IMR-90 (cell line): Measurements from ENCODE around the gene ATP8B4. TPM values are rescaled to one million over a fixed set of nuclear protein-coding genes. Genes with fewer than 3 reads are reported as not detected.

Experiments
- ATAC-seq: fragments of 200-7000 bp; cut with Tn5 transposase; 2 replicates; pipeline ENCODE4 v1.9.1; 2020; ENCODE audit warnings: low read depth, mild to moderate bottlenecking, moderate library complexity
- BruUV-seq: library from RNA; stranded (reverse); fragments of 400-500 nt; replicated peaks from 2 replicates; lab custom pipeline; 2021; lab: Mats Ljungman, UMichigan
- CTCF ChIA-PET: fragments of 300-600 bp; formaldehyde crosslinking; extraction: SDS; loops from one replicate; lab custom pipeline; 2021; ENCODE audit warnings: antibody characterized with exemption; lab: Yijun Ruan, JAX
- POLR2A ChIA-PET: fragments of 300-600 bp; sonication (Branson Sonifier 250); formaldehyde crosslinking; loops from one replicate; lab custom pipeline; 2022; ENCODE audit warnings: antibody characterized with exemption; ENCODE audit not compliant: unreplicated experiment; lab: Charles Lee
- DNase-seq: peaks from one replicate; pipeline ENCODE4 v3.0.0; 2013
- H2AFZ ChIP-seq: replicated peaks from 2 replicates; pipeline ENCODE3; 2013; ENCODE audit warnings: low read length, mild to moderate bottlenecking; ENCODE audit not compliant: poor library complexity
- H2AK5ac ChIP-seq: 2 replicates; pipeline ENCODE4 v1.6.1; 2013; ENCODE audit warnings: low read depth, low read length, inconsistent platforms
- H2AK9ac ChIP-seq: replicated peaks from 2 replicates; pipeline ENCODE3; 2013; ENCODE audit warnings: mild to moderate bottlenecking, low read depth, low read length, moderate library complexity; ENCODE audit not compliant: poor library complexity
- H2BK120ac ChIP-seq: 2 replicates; pipeline ENCODE4 v1.6.1; 2013; ENCODE audit warnings: low read depth, low read length, inconsistent platforms
- H2BK15ac ChIP-seq: 3 replicates; pipeline ENCODE4 v1.6.1; 2013; ENCODE audit warnings: low read depth, low read length, inconsistent platforms
- H2BK20ac ChIP-seq: 2 replicates; pipeline ENCODE4 v1.6.1; 2013; ENCODE audit warnings: low read depth, mild to moderate bottlenecking, inconsistent platforms, low read length, moderate library complexity
- H2BK5ac ChIP-seq: 2 replicates; pipeline ENCODE4 v1.6.1; 2013; ENCODE audit warnings: mild to moderate bottlenecking, low read depth, low read length, inconsistent platforms; ENCODE audit not compliant: poor library complexity, severe bottlenecking
- H3K14ac ChIP-seq: replicated peaks from 2 replicates; pipeline ENCODE4 v1.6.1; 2013; ENCODE audit warnings: low read depth, low read length, inconsistent platforms
- H3K18ac ChIP-seq: 2 replicates; pipeline ENCODE4 v1.6.1; 2013; ENCODE audit warnings: low read depth, low read length, control low read depth
- H3K23ac ChIP-seq: 2 replicates; pipeline ENCODE4 v1.6.1; 2013; ENCODE audit warnings: low read depth, low read length, inconsistent platforms
- H3K27ac ChIP-seq: 2 replicates; pipeline ENCODE4 v1.5.1; 2013; ENCODE audit warnings: mild to moderate bottlenecking, control low read depth, low read length; ENCODE audit not compliant: insufficient read depth
- H3K27me3 ChIP-seq: 2 replicates; pipeline ENCODE4 v1.6.1; 2013; ENCODE audit warnings: low read length; ENCODE audit not compliant: control insufficient read depth, insufficient read depth
- H3K36me3 ChIP-seq: 2 replicates; pipeline ENCODE4 v1.6.1; 2013; ENCODE audit warnings: low read length, mixed read lengths; ENCODE audit not compliant: control insufficient read depth, insufficient read depth
- H3K4ac ChIP-seq: 2 replicates; pipeline ENCODE4 v1.6.1; 2013; ENCODE audit warnings: low read depth, low read length, inconsistent platforms
- H3K4me1 ChIP-seq: 2 replicates; pipeline ENCODE4 v1.6.1; 2013; ENCODE audit warnings: low read length, mixed read lengths; ENCODE audit not compliant: control insufficient read depth, insufficient read depth
- H3K4me2 ChIP-seq: 2 replicates; pipeline ENCODE4 v1.6.1; 2013; ENCODE audit warnings: low read depth, mild to moderate bottlenecking, control low read depth, low read length, moderate library complexity
- H3K4me3 ChIP-seq: 2 replicates; pipeline ENCODE4 v1.5.1; 2013; ENCODE audit warnings: low read depth, mild to moderate bottlenecking, control low read depth, low read length, moderate library complexity; ENCODE audit not compliant: insufficient read depth
- H3K56ac ChIP-seq: 2 replicates; pipeline ENCODE4 v1.6.1; 2013; ENCODE audit warnings: low read length, inconsistent platforms; ENCODE audit not compliant: insufficient read depth; ENCODE audit errors: extremely low read depth
- H3K79me1 ChIP-seq, 2 experiments: 2 replicates each; pipeline ENCODE4 v1.6.1; 2013; ENCODE audit warnings: low read length in 2 of 2, inconsistent platforms in 1 of 2, low read depth in 1 of 2
- H3K9ac ChIP-seq: 2 replicates; pipeline ENCODE4 v1.6.1; 2013; ENCODE audit warnings: low read depth, low read length, control low read depth
- H3K9me1 ChIP-seq: 2 replicates; pipeline ENCODE4 v1.6.1; 2013; ENCODE audit warnings: low read length, inconsistent platforms; ENCODE audit not compliant: insufficient read depth
- H3K9me3 ChIP-seq: 2 replicates; pipeline ENCODE4 v1.6.1; 2013; ENCODE audit warnings: low read length; ENCODE audit not compliant: control insufficient read depth, insufficient read depth
- H4K20me1 ChIP-seq: 2 replicates; pipeline ENCODE4 v1.6.1; 2013; ENCODE audit warnings: low read length, inconsistent platforms; ENCODE audit not compliant: insufficient read depth
- H4K5ac ChIP-seq: 2 replicates; pipeline ENCODE4 v1.6.1; 2013; ENCODE audit warnings: mild to moderate bottlenecking, low read depth, low read length, control low read depth
- H4K8ac ChIP-seq, 2 experiments: 2 replicates each; pipeline ENCODE4 v1.6.1; 2013; ENCODE audit warnings: low read depth in 2 of 2, low read length in 2 of 2, control low read depth in 1 of 2, inconsistent platforms in 1 of 2
- H4K91ac ChIP-seq: 2 replicates; pipeline ENCODE4 v1.6.1; 2013; ENCODE audit warnings: low read depth, low read length, inconsistent platforms; ENCODE audit not compliant: insufficient read depth
- BHLHE40 ChIP-seq: fragments of 150-350 bp; IDR thresholded peaks from 2 replicates; pipeline ENCODE4 v1.6.1; 2016; ENCODE audit warnings: mild to moderate bottlenecking, low read depth, low read length
- CHD1 ChIP-seq: IDR thresholded peaks from 2 replicates; pipeline ENCODE4 v1.6.1; 2012; ENCODE audit warnings: low read depth, low read length, improper control_type of control experiment
- FOS ChIP-seq: fragments of 150-350 bp; IDR thresholded peaks from 2 replicates; pipeline ENCODE4 v1.6.1; 2016; ENCODE audit warnings: low read depth, low read length
- MAFK ChIP-seq: IDR thresholded peaks from 2 replicates; pipeline ENCODE4 v1.6.1; 2012; ENCODE audit warnings: low read depth, low read length, improper control_type of control experiment
- MXI1 ChIP-seq: IDR thresholded peaks from 2 replicates; pipeline ENCODE4 v1.6.1; 2012; ENCODE audit warnings: low read depth, mild to moderate bottlenecking, low read length, moderate library complexity, borderline replicate concordance
- RAD21 ChIP-seq: IDR thresholded peaks from 2 replicates; pipeline ENCODE4 v1.6.1; 2012; ENCODE audit warnings: low read length, improper control_type of control experiment
- WGBS, 2 experiments: methylation state at CpG; one replicate each; pipeline versions ENCODE4 v1.1.5 to v1.1.7; 2013; ENCODE audit warnings: missing lambda C conversion rate in 2 of 2; ENCODE audit not compliant: insufficient read length in 1 of 2; ENCODE audit errors: extremely low coverage in 2 of 2; 5-methylcytosine and 5-hydroxymethylcytosine counted together
- dilution Hi-C: fragments of 300-500 bp; cut with HindIII; formaldehyde crosslinking; loops from one replicate; pipeline ENCODE4 v1.14.3; 2018; ENCODE audit warnings: low sequenced_read_pairs; ENCODE audit not compliant: unreplicated experiment
- in situ Hi-C: fragments of 300-500 bp; cut with MboI; formaldehyde crosslinking; loops from 3 replicates; pipeline ENCODE4 v1.14.3; 2019; ENCODE audit warnings: low sequenced_read_pairs, inconsistent platforms, mixed read lengths
- intact Hi-C: fragments of 100-400 bp; cut with micrococcal nuclease; formaldehyde crosslinking; loops from 2 replicates; pipeline ENCODE4 v1.10.0; 2022
- polyA plus RNA-seq, 3 experiments: library from polyadenylated mRNA; depleted of rRNA; stranded (reverse); fragments of >200 nt; gene quantifications; 2 replicates each; pipeline ENCODE4 v1.2.3, GENCODE V29; 2012; ENCODE audit warnings: low replicate concordance in 1 of 3
- total RNA-seq: library from RNA; depleted of rRNA; stranded (reverse); fragments of >200 nt; gene quantifications from 2 replicates; pipeline ENCODE4 v1.2.3, GENCODE V29; 2012
- TF ChIP-seq, protein P1 (sequence below): conservative IDR thresholded peaks from 2 replicates; pipeline ENCODE4 v1.5.1; 2012; ENCODE audit warnings: mild to moderate bottlenecking, low read depth, low read length, improper control_type of control experiment
- TF ChIP-seq, protein P2 (sequence below): fragments of 150-350 bp; IDR thresholded peaks from 2 replicates; pipeline ENCODE4 v1.6.1; 2017; ENCODE audit warnings: mild to moderate bottlenecking, antibody characterized with exemption, low read length, low read depth

Gene ATP8B4
- total and polyA plus RNA-seq, 2 of the 4 experiments (the other 2 are of a cell fraction) = 0.12 to 0.54 TPM

DNA sequence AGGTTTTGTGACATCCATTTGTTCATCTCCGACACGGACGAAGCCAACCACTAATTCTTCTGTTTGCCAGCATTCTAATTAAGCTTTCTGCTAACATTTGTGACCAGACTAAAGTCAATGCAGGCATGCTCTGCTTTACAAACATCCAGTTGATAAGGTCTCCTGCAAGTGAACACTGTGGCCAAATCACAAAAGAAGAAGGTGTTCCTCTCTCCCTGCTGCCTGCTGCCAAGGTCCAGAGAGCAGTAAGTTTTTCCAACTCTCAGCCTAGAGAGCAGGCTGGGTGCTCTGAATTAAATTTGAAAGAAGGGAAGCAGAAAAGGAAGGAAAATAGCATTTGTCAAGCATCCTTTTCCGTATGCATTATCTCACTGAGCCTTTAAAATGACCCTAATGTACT, 133.6 kb downstream of the ATP8B4 start:
- Histone ChIP-seq H3K36me3 (no peaks in the 10 kb centered on the region), H2AK9ac (no peak overlapping the region), H2AFZ (no peak overlapping the region), H4K8ac (no peak overlapping the region), H3K27me3 (no peaks in the 10 kb centered on the region), H3K4me2 (no peak overlapping the region), H3K4me1 (peaks cover 13% of the 10 kb centered on the region), H2BK15ac (0 out of 3 replicates have a peak overlapping the region, but pooled peaks have one; percentile 9), H3K14ac (no peak overlapping the region), H4K91ac (no peak overlapping the region), H4K5ac (peak overlapping the region; percentile 4; the same call in 1 of the 2 replicates), H3K18ac (peak overlapping the region; percentile 19; the same call in 1 of the 2 replicates), H3K23ac (no peak overlapping the region), H3K56ac (no peak overlapping the region), H3K9ac (no peak overlapping the region), H2BK20ac (peak overlapping the region; percentile 39; the same call in 1 of the 2 replicates), H3K4ac (no peak overlapping the region), H2BK5ac (no peak overlapping the region), H2AK5ac (no peak overlapping the region), H2BK120ac (peak overlapping the region; percentile 30; the same call in 1 of the 2 replicates), H3K79me1 (no peaks in the 10 kb centered on the region), H3K4me3 (no peak overlapping the region), H3K27ac (no peak overlapping the region), H3K9me3 (no peaks in the 10 kb centered on the region), H3K9me1 (no peaks in the 10 kb centered on the region), H4K20me1 (no peaks in the 10 kb centered on the region)
- no peak for ATAC-seq
- dilution Hi-C loops (no loop called here), intact Hi-C loops (no loop called here), in situ Hi-C loops (no loop called here)
- POLR2A ChIA-PET = no interaction called here
- CTCF ChIA-PET = no interaction called here
- 81% methylated on average over 3 of the region's 4 CpGs; no CpG with 5 or more reads in 1 of the 2 experiments for WGBS, 2 experiments
- no peak for DNase-seq
- TF ChIP-seq MXI1 (no peak), BHLHE40 (no peak), FOS (no peak), CHD1 (no peak), MAFK (no peak), RAD21 (no peak)
- TF ChIP-seq, protein P1, sequence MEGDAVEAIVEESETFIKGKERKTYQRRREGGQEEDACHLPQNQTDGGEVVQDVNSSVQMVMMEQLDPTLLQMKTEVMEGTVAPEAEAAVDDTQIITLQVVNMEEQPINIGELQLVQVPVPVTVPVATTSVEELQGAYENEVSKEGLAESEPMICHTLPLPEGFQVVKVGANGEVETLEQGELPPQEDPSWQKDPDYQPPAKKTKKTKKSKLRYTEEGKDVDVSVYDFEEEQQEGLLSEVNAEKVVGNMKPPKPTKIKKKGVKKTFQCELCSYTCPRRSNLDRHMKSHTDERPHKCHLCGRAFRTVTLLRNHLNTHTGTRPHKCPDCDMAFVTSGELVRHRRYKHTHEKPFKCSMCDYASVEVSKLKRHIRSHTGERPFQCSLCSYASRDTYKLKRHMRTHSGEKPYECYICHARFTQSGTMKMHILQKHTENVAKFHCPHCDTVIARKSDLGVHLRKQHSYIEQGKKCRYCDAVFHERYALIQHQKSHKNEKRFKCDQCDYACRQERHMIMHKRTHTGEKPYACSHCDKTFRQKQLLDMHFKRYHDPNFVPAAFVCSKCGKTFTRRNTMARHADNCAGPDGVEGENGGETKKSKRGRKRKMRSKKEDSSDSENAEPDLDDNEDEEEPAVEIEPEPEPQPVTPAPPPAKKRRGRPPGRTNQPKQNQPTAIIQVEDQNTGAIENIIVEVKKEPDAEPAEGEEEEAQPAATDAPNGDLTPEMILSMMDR = no peak
- TF ChIP-seq, protein P2, sequence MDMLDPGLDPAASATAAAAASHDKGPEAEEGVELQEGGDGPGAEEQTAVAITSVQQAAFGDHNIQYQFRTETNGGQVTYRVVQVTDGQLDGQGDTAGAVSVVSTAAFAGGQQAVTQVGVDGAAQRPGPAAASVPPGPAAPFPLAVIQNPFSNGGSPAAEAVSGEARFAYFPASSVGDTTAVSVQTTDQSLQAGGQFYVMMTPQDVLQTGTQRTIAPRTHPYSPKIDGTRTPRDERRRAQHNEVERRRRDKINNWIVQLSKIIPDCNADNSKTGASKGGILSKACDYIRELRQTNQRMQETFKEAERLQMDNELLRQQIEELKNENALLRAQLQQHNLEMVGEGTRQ = no peak
- no TSS peak for BruUV-seq
